ENCODE measurements around the gene GANAB.

DNA sequence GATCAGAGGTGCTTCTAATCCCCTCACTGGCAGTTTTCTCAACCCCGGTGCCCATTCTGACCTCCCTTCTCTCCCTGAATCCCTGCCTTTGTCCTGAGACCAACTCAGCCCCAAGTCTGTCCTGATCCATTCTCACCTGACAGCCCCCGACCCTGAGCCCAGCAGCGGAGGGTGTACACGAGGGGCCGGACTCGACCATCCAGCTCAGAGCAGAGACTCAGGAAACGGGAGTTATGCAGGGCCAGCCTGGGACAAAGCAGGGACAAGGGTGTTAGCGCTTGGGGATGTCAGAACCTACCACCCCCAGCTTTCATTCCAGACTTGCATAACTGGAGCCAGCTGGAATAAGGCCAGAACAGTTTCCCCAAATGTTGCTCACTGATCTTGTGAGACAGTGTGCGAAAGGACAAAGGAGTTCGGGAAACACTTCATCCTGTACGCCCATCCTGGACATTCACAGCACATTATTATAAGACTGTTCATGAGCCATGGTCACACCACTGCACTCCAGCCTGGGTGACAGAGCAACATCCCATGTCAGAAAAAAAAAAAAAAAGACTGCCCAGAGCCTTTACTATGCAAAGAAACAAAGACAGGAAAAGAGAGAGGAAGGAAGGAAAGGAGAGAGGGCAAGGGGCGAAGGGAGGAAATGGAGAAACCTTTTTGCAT is 69.2 kb downstream of the GANAB start:
- TF ChIP-seq, protein P1, sequence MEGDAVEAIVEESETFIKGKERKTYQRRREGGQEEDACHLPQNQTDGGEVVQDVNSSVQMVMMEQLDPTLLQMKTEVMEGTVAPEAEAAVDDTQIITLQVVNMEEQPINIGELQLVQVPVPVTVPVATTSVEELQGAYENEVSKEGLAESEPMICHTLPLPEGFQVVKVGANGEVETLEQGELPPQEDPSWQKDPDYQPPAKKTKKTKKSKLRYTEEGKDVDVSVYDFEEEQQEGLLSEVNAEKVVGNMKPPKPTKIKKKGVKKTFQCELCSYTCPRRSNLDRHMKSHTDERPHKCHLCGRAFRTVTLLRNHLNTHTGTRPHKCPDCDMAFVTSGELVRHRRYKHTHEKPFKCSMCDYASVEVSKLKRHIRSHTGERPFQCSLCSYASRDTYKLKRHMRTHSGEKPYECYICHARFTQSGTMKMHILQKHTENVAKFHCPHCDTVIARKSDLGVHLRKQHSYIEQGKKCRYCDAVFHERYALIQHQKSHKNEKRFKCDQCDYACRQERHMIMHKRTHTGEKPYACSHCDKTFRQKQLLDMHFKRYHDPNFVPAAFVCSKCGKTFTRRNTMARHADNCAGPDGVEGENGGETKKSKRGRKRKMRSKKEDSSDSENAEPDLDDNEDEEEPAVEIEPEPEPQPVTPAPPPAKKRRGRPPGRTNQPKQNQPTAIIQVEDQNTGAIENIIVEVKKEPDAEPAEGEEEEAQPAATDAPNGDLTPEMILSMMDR (IDR thresholded peaks at IDR 0.05), result no peak
- no peak for TF ChIP-seq POLR2AphosphoS5 (IDR thresholded peaks at IDR 0.05)
- TF ChIP-seq POLR2A (IDR thresholded peaks at IDR 0.05), result no peak
